ENCODE data around the gene FRMD5.

DNA sequence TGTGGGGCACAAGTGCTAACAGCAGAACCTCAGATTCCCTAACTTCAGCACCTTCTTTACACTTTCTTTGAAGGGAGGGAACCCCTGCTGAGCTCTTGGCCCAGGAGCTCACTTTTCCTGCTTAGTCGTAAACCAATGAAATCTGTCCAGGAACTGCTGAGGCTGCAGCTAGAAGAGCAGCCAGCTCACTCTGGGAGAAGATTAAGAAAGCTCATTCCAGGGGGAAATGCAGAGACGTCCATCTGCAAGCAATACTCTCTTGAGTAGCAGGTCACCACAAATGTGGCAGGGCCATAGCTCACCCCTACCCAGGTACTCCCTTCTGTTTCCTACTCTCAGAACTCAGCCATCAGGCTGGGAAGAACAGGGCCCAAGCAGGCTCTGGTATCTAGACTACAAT is 265.0 kb downstream of the FRMD5 start:
- TF ChIP-seq, protein P1, sequence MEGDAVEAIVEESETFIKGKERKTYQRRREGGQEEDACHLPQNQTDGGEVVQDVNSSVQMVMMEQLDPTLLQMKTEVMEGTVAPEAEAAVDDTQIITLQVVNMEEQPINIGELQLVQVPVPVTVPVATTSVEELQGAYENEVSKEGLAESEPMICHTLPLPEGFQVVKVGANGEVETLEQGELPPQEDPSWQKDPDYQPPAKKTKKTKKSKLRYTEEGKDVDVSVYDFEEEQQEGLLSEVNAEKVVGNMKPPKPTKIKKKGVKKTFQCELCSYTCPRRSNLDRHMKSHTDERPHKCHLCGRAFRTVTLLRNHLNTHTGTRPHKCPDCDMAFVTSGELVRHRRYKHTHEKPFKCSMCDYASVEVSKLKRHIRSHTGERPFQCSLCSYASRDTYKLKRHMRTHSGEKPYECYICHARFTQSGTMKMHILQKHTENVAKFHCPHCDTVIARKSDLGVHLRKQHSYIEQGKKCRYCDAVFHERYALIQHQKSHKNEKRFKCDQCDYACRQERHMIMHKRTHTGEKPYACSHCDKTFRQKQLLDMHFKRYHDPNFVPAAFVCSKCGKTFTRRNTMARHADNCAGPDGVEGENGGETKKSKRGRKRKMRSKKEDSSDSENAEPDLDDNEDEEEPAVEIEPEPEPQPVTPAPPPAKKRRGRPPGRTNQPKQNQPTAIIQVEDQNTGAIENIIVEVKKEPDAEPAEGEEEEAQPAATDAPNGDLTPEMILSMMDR (IDR thresholded peaks at IDR 0.05): no peak
- TF ChIP-seq POLR2A (IDR thresholded peaks at IDR 0.05): no peak

All from lower leg skin (tissue), 3 donors.